Kidney (tissue), 14 donors: Measurements from ENCODE around the gene MIEF1. TPM values are rescaled to one million over a fixed set of nuclear protein-coding genes. Genes with fewer than 3 reads are reported as not detected.

ENCODE experiments used
- DNase-seq, 5 donors: peaks; one replicate each; pipeline ENCODE4 v3.0.0-alpha.2; 2013 to 2020
- FAIRE-seq: peaks from 2 replicates; lab custom pipeline; 2012; peaks lifted over from hg19 to GRCh38; lab: Jason Lieb, UNC
- H3K27ac ChIP-seq, 2 donors: one replicate each; pipeline ENCODE4 v1.7.0; 2013; ENCODE audit warnings: low read depth in 2 of 2, low read length in 2 of 2, inconsistent platforms in 1 of 2
- H3K27me3 ChIP-seq: one replicate; pipeline ENCODE4 v1.7.1; 2013; ENCODE audit warnings: low read length, inconsistent platforms; ENCODE audit not compliant: control insufficient read depth, insufficient read depth
- H3K36me3 ChIP-seq, 3 donors: one replicate each; pipeline versions ENCODE4 v1.7.0 to v1.7.1; 2013; ENCODE audit warnings: low read length in 3 of 3, control low read depth in 1 of 3, inconsistent platforms in 1 of 3; ENCODE audit not compliant: insufficient read depth in 3 of 3, control insufficient read depth in 2 of 3
- H3K4me1 ChIP-seq, 3 donors: one replicate each; pipeline versions ENCODE4 v1.7.0 to v1.7.1; 2013; ENCODE audit warnings: low read length in 3 of 3, inconsistent platforms in 1 of 3, low read depth in 1 of 3; ENCODE audit not compliant: control insufficient read depth in 2 of 3, insufficient read depth in 2 of 3
- H3K4me3 ChIP-seq, 3 donors: one replicate each; pipeline versions ENCODE4 v1.7.0 to v1.8.1; 2013; ENCODE audit warnings: low read length in 3 of 3, control low read depth in 1 of 3, inconsistent platforms in 1 of 3
- H3K9ac ChIP-seq, 3 donors: one replicate each; pipeline versions ENCODE4 v1.7.0 to v1.7.1; 2013; ENCODE audit warnings: low read length in 3 of 3, control low read depth in 1 of 3, inconsistent platforms in 1 of 3
- H3K9me3 ChIP-seq, 3 donors: one replicate each; pipeline versions ENCODE4 v1.7.0 to v1.7.1; 2013; ENCODE audit warnings: low read length in 3 of 3, control low read depth in 1 of 3, inconsistent platforms in 1 of 3; ENCODE audit not compliant: control insufficient read depth in 2 of 3, insufficient read depth in 1 of 3
- intact Hi-C: fragments of 100-400 bp; cut with DNase I; formaldehyde crosslinking; loops from one replicate; pipeline ENCODE4 v1.11.1; 2022
- polyA plus RNA-seq: library from polyadenylated mRNA; stranded (reverse); fragments of 350-450 nt; fragmentation: Illumina TruSeq; extraction: RNeasy Lipid Tissue Mini Kit (QIAGEN cat#74804); gene quantifications from one replicate; pipeline ENCODE4 v1.2.3, GENCODE V29; 2014; ENCODE audit warnings: low read depth, low replicate concordance; ENCODE audit not compliant: insufficient read depth
- total RNA-seq: library from RNA; stranded (reverse); fragmentation: NEBNext Ultra II Directional; extraction: Animal tissue kit (Norgen Biotek cat#: 25700); gene quantifications from one replicate; pipeline ENCODE4 v1.2.1, GENCODE V29; 2021
- TF ChIP-seq, protein P1 (sequence below): IDR thresholded peaks from 3 replicates; pipeline ENCODE4 v1.5.1; 2012; ENCODE audit warnings: mild to moderate bottlenecking, moderate library complexity, borderline replicate concordance; ENCODE audit not compliant: insufficient read depth; ENCODE audit errors: extremely low read depth
- donor health status: control.
- donor health status: control.
- donor health status: control.
- donor health status: control.
- donor health status: control.
- donor health status: DM: yes; HTN: yes; CAD: no.
- donor health status: Normal renal cell carcinoma (clear cell type).

Gene MIEF1
- total and polyA plus RNA-seq, 2 donors from 2014 or later: 13.0 to 27.9 TPM

DNA sequence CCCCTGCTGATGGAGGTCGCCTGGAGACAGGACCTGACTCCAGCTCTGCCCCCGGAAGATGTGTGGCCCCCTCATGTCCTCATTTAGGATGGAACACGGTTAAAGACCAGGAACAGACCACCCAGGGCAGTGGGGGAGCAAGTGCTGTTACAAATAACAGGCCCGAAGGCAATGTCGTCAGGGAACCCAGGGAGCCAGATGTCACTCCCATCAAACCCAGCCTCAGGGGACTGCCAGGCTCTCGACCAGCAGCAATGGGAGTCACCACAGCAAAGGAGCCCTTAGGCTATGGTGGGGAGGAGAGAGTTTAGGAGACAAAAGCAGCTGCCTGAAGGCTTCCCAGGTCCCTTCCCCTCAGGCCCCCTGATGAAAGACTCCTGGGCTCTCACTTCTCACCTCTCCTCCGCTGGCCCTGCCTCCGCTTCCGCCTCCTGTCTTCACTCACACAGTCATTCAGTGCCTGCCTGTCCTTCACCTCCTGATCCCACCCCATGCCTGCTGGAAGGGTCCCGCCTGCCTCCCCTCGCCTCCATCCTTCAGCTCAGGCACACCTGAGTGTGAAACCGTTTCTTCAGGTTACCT lies 26.1 kb downstream of the MIEF1 start:
- H3K4me3 ChIP-seq: no peak overlapping the region
- no peak overlapping the region for H3K27ac ChIP-seq
- peaks cover 0 to 24% (median 14%) of the 10 kb centered on the region in 3 donors for H3K36me3 ChIP-seq
- peak in 2 of 5 donors; percentile 63 to 69 for DNase-seq
- no peak overlapping the region for H3K9ac ChIP-seq
- intact Hi-C loops: no loop called here
- H3K4me1 ChIP-seq: peaks cover 0 to 61% (median 48%) of the 10 kb centered on the region in 3 donors
- no peaks in the 10 kb centered on the region for H3K27me3 ChIP-seq
- FAIRE-seq: no peak
- H3K9me3 ChIP-seq: no peaks in the 10 kb centered on the region
- TF ChIP-seq, protein P1, sequence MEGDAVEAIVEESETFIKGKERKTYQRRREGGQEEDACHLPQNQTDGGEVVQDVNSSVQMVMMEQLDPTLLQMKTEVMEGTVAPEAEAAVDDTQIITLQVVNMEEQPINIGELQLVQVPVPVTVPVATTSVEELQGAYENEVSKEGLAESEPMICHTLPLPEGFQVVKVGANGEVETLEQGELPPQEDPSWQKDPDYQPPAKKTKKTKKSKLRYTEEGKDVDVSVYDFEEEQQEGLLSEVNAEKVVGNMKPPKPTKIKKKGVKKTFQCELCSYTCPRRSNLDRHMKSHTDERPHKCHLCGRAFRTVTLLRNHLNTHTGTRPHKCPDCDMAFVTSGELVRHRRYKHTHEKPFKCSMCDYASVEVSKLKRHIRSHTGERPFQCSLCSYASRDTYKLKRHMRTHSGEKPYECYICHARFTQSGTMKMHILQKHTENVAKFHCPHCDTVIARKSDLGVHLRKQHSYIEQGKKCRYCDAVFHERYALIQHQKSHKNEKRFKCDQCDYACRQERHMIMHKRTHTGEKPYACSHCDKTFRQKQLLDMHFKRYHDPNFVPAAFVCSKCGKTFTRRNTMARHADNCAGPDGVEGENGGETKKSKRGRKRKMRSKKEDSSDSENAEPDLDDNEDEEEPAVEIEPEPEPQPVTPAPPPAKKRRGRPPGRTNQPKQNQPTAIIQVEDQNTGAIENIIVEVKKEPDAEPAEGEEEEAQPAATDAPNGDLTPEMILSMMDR: no peak

DNA sequence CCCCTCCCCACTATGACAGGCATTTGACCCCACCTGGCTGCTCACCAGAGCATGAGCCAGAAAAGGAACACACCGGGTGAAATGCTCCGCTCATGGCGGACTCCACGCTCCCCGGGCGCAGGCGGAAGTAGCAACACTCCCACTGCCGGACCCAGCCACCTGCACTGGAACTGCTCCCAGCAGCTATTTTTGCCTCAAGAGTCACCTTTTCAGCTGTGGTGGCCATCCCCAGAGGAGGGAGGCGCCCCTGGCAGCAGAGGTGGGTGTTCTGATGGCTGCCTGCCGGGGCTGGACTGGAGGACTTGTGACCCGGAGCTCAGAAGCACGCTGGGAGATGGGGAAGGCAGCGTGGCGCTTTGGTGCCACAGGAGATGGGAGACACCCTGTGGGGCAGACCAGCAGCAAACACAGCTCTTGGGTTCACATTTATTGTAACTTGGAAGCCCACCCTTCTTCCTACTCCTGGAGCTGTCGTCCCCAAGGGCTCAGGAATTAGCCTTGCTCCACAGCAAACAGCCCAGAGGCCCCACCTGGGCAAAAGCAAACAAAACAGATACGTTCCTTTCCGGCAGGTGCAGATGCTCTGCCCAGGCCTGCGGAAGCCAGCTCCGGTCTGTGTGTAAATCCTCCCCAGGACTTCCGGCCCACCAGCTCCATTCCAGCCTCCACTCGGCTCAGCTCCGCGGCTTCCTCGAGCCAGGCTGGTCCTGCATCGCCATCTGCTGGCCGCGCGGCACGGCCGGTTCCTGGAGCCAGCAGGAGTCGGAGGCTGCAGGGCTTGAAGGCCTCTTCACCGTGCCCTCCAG lies 26.8 kb downstream of the MIEF1 start:
- no peak for FAIRE-seq
- intact Hi-C loops: no loop called here

GRCh38 chr22:39529487-39529851 lies 27.4 kb downstream of the MIEF1 start:
- DNase-seq: no peak
- no peak for FAIRE-seq
- Histone ChIP-seq H3K36me3 (peaks cover 0 to 17% (median 9%) of the 10 kb centered on the region in 3 donors), H3K4me1 (peaks cover 0 to 54% (median 40%) of the 10 kb centered on the region in 3 donors), H3K9ac (peak overlapping the region in 1 of 3 donors; percentile 20), H3K9me3 (no peaks in the 10 kb centered on the region), H3K27ac (no peak overlapping the region), H3K27me3 (no peaks in the 10 kb centered on the region), H3K4me3 (peak overlapping the region in 1 of 3 donors; percentile 37)
- intact Hi-C loops: no loop called here
- TF ChIP-seq, protein P1: no peak

More for the DNA sequence above, 26.8 kb downstream of the MIEF1 start:
- H3K9me3 ChIP-seq: no peaks in the 10 kb centered on the region
- peak overlapping the region; percentile 20 to 37 (median 34) for H3K4me3 ChIP-seq
- no peaks in the 10 kb centered on the region for H3K27me3 ChIP-seq
- H3K9ac ChIP-seq: peak overlapping the region in 2 of 3 donors; percentile 20 to 32
- H3K36me3 ChIP-seq: peaks cover 0 to 22% (median 13%) of the 10 kb centered on the region in 3 donors
- TF ChIP-seq, protein P1: peak; percentile 99
- peak; percentile 92 to 97 (median 95) for DNase-seq
- H3K27ac ChIP-seq: peak overlapping the region in 1 of 2 donors; percentile 47
- peaks cover 0 to 58% (median 45%) of the 10 kb centered on the region in 3 donors for H3K4me1 ChIP-seq
